ENCODE results near the gene EXOC1L.

- TF ChIP-seq CTCF (IDR thresholded peaks at IDR 0.05; ENCODE audit: low read depth, low read length, poor library complexity, severe bottlenecking) (no peak), EZH2phosphoT487 (IDR thresholded peaks at IDR 0.05; ENCODE audit: borderline replicate concordance, low read length) (no peak)
Measured at GRCh38 chr4:55795341-55795740, 24.2 kb upstream of the EXOC1L start.
